BJ (cell line): ENCODE data around the gene TMEM19. TPM values are rescaled to one million over a fixed set of nuclear protein-coding genes. Genes with fewer than 3 reads are reported as not detected.
A peak's percentile ranks its signal among the peaks of the same experiment; 100 is the strongest.

ENCODE experiments used
- CTCF ChIA-PET: fragments of 350-600 bp; formaldehyde crosslinking; extraction: SDS; loops from one replicate; lab custom pipeline; 2021; ENCODE audit warnings: antibody characterized with exemption, inconsistent platforms; lab: Yijun Ruan, JAX
- POLR2A ChIA-PET: fragments of 300-600 bp; sonication (Branson Sonifier 250); formaldehyde crosslinking; extraction: SDS; loops from one replicate; lab custom pipeline; 2021; ENCODE audit warnings: antibody characterized with exemption; lab: Charles Lee
- DNase-seq: peaks from one replicate; pipeline ENCODE4 v3.0.0-alpha.2; 2011; ENCODE audit warnings: low read depth
- H3K27me3 ChIP-seq: 2 replicates; pipeline ENCODE4 v1.6.0; 2011; ENCODE audit warnings: low read length; ENCODE audit not compliant: control insufficient read depth, insufficient read depth
- H3K36me3 ChIP-seq: 2 replicates; pipeline ENCODE4 v1.5.1; 2011; ENCODE audit warnings: low read length; ENCODE audit not compliant: control insufficient read depth, insufficient read depth
- H3K4me3 ChIP-seq: 2 replicates; pipeline ENCODE4 v1.5.1; 2011; ENCODE audit warnings: low read depth, mild to moderate bottlenecking, control low read depth, low read length
- polyA plus RNA-seq: library from polyadenylated mRNA; depleted of rRNA; stranded (reverse); fragments of >200 nt; gene quantifications from 2 replicates; pipeline ENCODE4 v1.2.3, GENCODE V29; 2011
- TF ChIP-seq, protein P1 (sequence below): IDR thresholded peaks from 2 replicates; pipeline ENCODE4 v1.5.1; 2011; ENCODE audit warnings: low read depth, mild to moderate bottlenecking, control low read depth, inconsistent platforms, low read length, moderate library complexity; ENCODE audit not compliant: insufficient read depth

TMEM19 gene
- polyA plus RNA-seq, 1 experiment, result 18.4 TPM

GRCh38 chr12:71719647-71720370, 33.9 kb downstream of the TMEM19 start:
- Histone ChIP-seq H3K36me3 (no peaks in the 10 kb centered on the region), H3K27me3 (no peaks in the 10 kb centered on the region), H3K4me3 (no peak overlapping the region)
- ChIA-PET CTCF (no interaction called here), POLR2A (no interaction called here)
- TF ChIP-seq, protein P1, sequence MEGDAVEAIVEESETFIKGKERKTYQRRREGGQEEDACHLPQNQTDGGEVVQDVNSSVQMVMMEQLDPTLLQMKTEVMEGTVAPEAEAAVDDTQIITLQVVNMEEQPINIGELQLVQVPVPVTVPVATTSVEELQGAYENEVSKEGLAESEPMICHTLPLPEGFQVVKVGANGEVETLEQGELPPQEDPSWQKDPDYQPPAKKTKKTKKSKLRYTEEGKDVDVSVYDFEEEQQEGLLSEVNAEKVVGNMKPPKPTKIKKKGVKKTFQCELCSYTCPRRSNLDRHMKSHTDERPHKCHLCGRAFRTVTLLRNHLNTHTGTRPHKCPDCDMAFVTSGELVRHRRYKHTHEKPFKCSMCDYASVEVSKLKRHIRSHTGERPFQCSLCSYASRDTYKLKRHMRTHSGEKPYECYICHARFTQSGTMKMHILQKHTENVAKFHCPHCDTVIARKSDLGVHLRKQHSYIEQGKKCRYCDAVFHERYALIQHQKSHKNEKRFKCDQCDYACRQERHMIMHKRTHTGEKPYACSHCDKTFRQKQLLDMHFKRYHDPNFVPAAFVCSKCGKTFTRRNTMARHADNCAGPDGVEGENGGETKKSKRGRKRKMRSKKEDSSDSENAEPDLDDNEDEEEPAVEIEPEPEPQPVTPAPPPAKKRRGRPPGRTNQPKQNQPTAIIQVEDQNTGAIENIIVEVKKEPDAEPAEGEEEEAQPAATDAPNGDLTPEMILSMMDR, result no peak
- DNase-seq, result no peak

DNA sequence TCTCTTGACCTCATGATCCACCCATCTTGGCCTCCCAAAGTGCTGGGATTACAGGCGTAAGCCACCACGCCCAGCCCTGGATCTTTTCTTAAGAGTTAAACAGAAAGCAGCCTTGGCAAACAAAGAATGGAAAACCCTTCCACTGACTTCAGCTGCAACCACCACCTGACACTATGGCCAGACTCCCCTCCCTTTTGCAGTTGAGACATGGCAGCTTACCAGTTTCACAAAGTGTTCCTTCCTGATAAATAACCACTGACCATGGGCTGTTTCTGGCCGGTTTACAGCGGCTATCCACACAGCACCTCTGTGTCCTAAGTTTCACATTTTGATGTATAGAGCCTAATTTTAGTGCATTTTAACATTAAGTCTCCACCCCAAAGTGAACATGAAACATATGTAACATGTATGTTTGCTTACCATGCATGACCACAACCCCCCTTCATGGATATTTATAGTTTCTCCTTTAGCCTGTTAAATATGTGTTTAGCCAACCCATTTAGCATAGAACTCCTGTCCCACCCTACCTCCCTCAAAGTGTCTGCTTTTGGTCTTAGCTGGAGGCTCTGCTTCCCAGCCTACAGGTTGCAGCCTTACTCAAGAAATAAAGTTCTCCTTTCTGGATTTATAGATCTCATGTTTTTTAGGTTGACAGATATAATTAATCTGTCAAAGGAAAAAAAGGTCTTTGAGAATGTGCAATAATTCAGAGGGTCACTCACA, 36.1 kb downstream of the TMEM19 start:
- CTCF ChIA-PET, result no interaction called here
- no peak for DNase-seq
- Histone ChIP-seq H3K27me3 (no peaks in the 10 kb centered on the region), H3K36me3 (no peaks in the 10 kb centered on the region), H3K4me3 (no peak overlapping the region)
- TF ChIP-seq, protein P1, result no peak
- POLR2A ChIA-PET, result no interaction called here

GRCh38 chr12:71725011-71725410, 39.1 kb downstream of the TMEM19 start:
- no peak overlapping the region for H3K4me3 ChIP-seq
- ChIA-PET CTCF (no interaction called here), POLR2A (no interaction called here)
- H3K27me3 ChIP-seq, result no peaks in the 10 kb centered on the region
- H3K36me3 ChIP-seq, result no peaks in the 10 kb centered on the region
- TF ChIP-seq, protein P1, result no peak
- peak; percentile 23 for DNase-seq

DNA sequence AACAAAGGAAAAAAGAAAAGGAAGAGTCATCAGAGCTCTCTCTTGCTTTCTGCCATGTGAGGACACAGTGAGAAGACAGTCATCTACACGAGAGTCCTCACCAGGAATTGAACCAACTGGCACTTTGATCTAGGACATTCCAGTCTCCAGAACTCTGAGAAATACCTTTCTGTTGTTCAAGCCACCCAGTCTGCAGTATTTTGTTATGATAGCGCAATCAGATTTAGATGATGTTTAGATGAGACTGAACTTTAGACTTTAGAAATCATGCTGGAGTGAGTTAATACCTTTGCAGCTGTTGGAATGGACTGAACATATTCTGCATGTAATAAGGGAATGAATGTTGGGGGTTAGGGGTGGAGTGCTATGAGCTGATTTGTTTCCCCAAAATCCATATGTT, 40.7 kb downstream of the TMEM19 start:
- Histone ChIP-seq H3K4me3 (no peak overlapping the region), H3K27me3 (no peaks in the 10 kb centered on the region), H3K36me3 (no peaks in the 10 kb centered on the region)
- ChIA-PET POLR2A (no interaction called here), CTCF (interaction anchor here (1.1 kb wide), 1 partner anchor 28 kb away, joined by 3 read pairs; no protein-coding TSS in a partner anchor)
- DNase-seq, result no peak
- TF ChIP-seq, protein P1, result no peak

DNA sequence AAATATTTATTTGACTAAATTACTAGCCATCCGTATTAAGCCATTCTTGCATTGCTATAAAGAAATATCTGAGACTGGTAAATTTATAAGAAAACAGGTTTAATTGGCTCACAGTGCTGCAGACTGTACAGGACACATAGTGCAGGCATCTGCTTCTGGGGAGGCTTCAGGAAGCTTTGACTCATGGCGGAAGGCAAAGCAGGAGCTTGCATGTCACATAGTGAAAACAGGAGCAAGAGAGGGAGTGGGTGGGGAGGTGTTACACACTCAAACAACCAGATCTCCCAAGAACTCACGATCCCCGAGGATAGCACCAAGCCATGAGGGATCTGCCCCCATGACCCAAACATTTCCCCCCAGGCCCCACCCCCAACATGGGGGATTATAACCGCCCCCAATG, 42.1 kb downstream of the TMEM19 start:
- TF ChIP-seq, protein P1, result no peak
- no peak for DNase-seq
- Histone ChIP-seq H3K36me3 (no peaks in the 10 kb centered on the region), H3K27me3 (no peaks in the 10 kb centered on the region), H3K4me3 (no peak overlapping the region)
- ChIA-PET POLR2A (no interaction called here), CTCF (no interaction called here)
